HEK293T (cell line): ENCODE data around the gene TMIE.

Experiments
- BHLHE40 ChIP-seq: fragments of 450-650 bp; IDR thresholded peaks from 2 replicates; pipeline ENCODE4 v1.6.1; 2016; ENCODE audit warnings: mild to moderate bottlenecking, moderate library complexity, borderline replicate concordance
- CTBP1 ChIP-seq: fragments of 450-650 bp; IDR thresholded peaks from 2 replicates; pipeline ENCODE4 v1.6.1; 2016; ENCODE audit warnings: borderline replicate concordance
- ELF4 ChIP-seq: fragments of 450-650 bp; IDR thresholded peaks from 2 replicates; pipeline ENCODE4 v1.6.1; 2017; ENCODE audit warnings: antibody characterized with exemption
- FOXK2 ChIP-seq: fragments of 450-650 bp; IDR thresholded peaks from 2 replicates; pipeline ENCODE4 v1.6.1; 2016; ENCODE audit warnings: mild to moderate bottlenecking
- FOXM1 ChIP-seq: fragments of 450-650 bp; IDR thresholded peaks from 2 replicates; pipeline ENCODE4 v1.6.1; 2017; ENCODE audit warnings: mild to moderate bottlenecking, borderline replicate concordance
- HDGF ChIP-seq: fragments of 450-650 bp; IDR thresholded peaks from 2 replicates; pipeline ENCODE4 v1.6.1; 2017; ENCODE audit warnings: antibody characterized with exemption, borderline replicate concordance
- L3MBTL2 ChIP-seq: fragments of 450-650 bp; conservative IDR thresholded peaks from 2 replicates; pipeline ENCODE4 v1.6.1; 2016; ENCODE audit warnings: mild to moderate bottlenecking
- LEF1 ChIP-seq: fragments of 450-650 bp; IDR thresholded peaks from 2 replicates; pipeline ENCODE4 v1.6.1; 2017; ENCODE audit warnings: mild to moderate bottlenecking, borderline replicate concordance
- NFRKB ChIP-seq: fragments of 450-650 bp; IDR thresholded peaks from 2 replicates; pipeline ENCODE4 v1.6.1; 2016; ENCODE audit warnings: mild to moderate bottlenecking, moderate library complexity
- SP1 ChIP-seq: fragments of 450-650 bp; IDR thresholded peaks from 2 replicates; pipeline ENCODE4 v1.6.1; 2017
- SUZ12 ChIP-seq: fragments of 450-650 bp; IDR thresholded peaks from 2 replicates; pipeline ENCODE4 v1.6.1; 2016; ENCODE audit warnings: mild to moderate bottlenecking
- TARDBP ChIP-seq: fragments of 450-650 bp; IDR thresholded peaks from 2 replicates; pipeline ENCODE4 v1.6.1; 2016

DNA sequence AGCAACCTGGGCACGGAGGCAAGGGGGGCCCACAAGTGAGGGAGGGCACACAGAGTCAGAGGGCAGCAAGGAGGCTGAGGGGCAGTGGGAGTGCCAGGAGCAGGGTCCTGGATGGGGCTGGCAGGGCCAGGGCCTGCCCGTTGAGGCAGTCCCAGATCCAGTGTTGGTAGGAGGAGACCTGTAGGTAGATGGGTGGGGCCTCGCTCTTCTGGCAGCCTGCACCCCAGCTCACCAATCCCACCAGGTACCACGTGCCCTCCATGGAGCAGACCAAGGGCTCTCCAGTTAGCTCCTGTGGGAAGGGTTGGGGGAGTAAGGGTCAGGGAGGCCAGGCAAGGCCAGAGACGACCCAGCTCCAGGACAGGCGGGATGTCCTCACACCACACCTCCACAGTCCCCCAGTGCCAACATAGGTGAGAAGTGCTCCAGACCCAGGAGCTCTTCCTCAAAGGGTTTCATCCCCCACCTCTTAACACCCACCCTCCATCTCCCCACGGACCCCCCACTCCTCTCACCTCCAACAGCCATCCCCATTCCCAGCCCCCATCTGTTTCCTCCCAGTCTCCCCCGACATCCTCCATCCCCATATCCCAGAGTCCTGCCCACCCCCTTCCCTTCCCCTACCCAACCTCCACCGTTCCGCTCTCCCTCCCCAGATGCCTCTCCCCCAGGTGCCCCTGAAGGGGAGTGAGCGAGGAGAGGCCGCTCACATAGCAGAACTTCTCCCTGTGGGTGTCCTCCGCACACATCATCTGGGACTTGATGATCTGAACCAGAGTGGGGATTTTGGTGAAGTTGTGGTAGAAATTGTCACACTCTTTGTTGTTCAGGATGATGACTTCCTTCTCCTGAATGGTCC, 11.2 kb downstream of the TMIE start:
- TF ChIP-seq SUZ12 (no peak), LEF1 (no peak), FOXM1 (no peak), SP1 (no peak), HDGF (no peak), CTBP1 (no peak), NFRKB (no peak), L3MBTL2 (no peak), BHLHE40 (no peak), TARDBP (no peak), FOXK2 (no peak), ELF4 (no peak)
